CD4-positive, alpha-beta T cell treated with Interleukin-17A for 4 hours (primary cell): ENCODE data around the gene TRAK1.
"Not testable (repeated sequence)": the region's sequence is repeated elsewhere in the genome, so short reads cannot be mapped to it uniquely, and the experiment has no call there.

ENCODE experiments used
- DNase-seq: peaks from one replicate; pipeline ENCODE4 v3.0.0-alpha.2; 2020; ENCODE audit warnings: mixed read lengths

Gene TRAK1

GRCh38 chr3:42090973-42091731 is at the start of gene TRAK1:
TRAK1 (plus strand) TSS chr3:42091357; CDS start chr3:42091470, 113 bp downstream.
- DNase-seq: no peak

GRCh38 chr3:42042747-42043098 is 48.4 kb upstream of the TRAK1 start:
- no peak for DNase-seq

- DNase-seq: no peak
Observed at GRCh38 chr3:42043099-42043813, 47.9 kb upstream of the TRAK1 start.

- DNase-seq: no peak
Observed at GRCh38 chr3:42045708-42046243, 45.4 kb upstream of the TRAK1 start.

- not testable (repeated sequence) for DNase-seq
Observed at GRCh38 chr3:42048526-42048925, 42.6 kb upstream of the TRAK1 start.

GRCh38 chr3:42050126-42050525 is 41.0 kb upstream of the TRAK1 start:
- no peak for DNase-seq

- no peak for DNase-seq
Observed at GRCh38 chr3:42051384-42052131, 39.6 kb upstream of the TRAK1 start.

GRCh38 chr3:42052132-42052483 is 39.0 kb upstream of the TRAK1 start:
- DNase-seq: no peak

GRCh38 chr3:42052484-42053351 is 38.4 kb upstream of the TRAK1 start:
- DNase-seq: no peak

GRCh38 chr3:42053476-42053875 is 37.7 kb upstream of the TRAK1 start:
- DNase-seq: no peak

- DNase-seq: no peak
Observed at GRCh38 chr3:42055291-42055690, 35.9 kb upstream of the TRAK1 start.

GRCh38 chr3:42056840-42057239 is 34.3 kb upstream of the TRAK1 start:
- DNase-seq: no peak

- DNase-seq: no peak
Observed at GRCh38 chr3:42057561-42058211, 33.5 kb upstream of the TRAK1 start.

- DNase-seq: no peak
Observed at GRCh38 chr3:42061025-42061712, 30.0 kb upstream of the TRAK1 start.

- DNase-seq: no peak
Observed at GRCh38 chr3:42061713-42062380, 29.3 kb upstream of the TRAK1 start.

GRCh38 chr3:42062464-42062863 is 28.7 kb upstream of the TRAK1 start:
- DNase-seq: no peak

- DNase-seq: no peak
Observed at GRCh38 chr3:42063888-42064287, 27.3 kb upstream of the TRAK1 start.

- DNase-seq: no peak
Observed at GRCh38 chr3:42066516-42067181, 24.5 kb upstream of the TRAK1 start.

- DNase-seq: no peak
Observed at GRCh38 chr3:42067326-42067725, 23.8 kb upstream of the TRAK1 start.
